ENCODE results near the gene TTI1.
"Not testable (repeated sequence)": the region's sequence is repeated elsewhere in the genome, so short reads cannot be mapped to it uniquely, and the experiment has no call there.

The TTI1 gene

DNA sequence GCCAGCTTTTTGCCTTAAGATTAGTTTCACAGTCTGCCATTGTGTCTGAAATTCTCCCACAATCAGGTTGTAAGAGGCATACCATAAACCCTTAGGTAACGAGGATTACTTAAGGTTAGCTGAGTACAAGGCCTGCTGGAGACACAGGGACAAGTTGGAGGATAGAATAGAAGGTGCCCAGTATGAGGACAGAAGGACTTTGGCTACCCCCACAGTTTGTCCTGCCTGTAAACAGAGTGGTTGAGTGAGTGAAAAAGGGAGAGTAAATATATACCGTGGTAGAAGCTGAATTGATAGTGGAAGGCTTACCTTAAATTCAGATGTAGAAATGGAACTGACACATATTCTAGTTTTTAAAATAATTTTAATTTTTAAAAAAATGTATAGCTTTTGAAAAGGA is 19.6 kb upstream of the TTI1 start:
- peak; percentile 49 for DNase-seq

DNA sequence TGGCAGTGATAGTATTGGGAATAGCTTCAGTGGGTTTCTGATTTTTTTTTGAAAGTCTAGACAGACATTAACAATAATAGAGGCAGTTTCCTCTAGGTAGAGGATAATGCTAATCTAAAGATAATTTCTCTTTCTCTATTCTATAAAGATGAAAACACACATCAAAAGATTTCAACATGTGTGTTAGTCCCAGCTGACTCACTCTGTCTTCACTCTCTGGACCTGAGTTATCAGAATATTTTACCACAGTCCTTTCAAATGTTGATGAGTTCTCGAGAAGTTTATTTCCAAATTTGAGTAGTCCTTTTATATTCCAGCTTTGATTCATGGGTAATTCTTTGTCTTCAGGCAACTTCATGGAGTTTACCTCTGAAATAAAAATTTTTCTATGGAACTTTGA is 17.4 kb upstream of the TTI1 start:
- DNase-seq: no peak

DNA sequence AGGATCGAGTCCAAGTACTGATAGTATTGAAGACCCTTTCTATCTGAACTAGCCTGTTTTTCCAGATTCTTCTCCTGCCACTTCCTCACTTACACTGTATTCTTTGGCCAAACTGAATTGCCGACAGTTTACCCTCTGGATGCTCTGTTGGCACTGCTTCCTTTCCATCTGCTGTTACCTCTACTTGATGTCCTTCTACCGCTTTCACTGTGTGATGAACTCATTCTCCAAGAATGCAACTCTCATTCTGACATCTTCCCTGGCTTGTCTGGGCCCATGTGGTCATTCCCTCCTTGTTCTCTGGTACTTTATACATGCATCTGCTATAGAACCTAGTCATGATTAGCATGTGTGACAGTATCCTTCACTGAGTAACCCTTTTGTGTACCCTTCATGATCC is 16.5 kb upstream of the TTI1 start:
- no peak for DNase-seq

DNA sequence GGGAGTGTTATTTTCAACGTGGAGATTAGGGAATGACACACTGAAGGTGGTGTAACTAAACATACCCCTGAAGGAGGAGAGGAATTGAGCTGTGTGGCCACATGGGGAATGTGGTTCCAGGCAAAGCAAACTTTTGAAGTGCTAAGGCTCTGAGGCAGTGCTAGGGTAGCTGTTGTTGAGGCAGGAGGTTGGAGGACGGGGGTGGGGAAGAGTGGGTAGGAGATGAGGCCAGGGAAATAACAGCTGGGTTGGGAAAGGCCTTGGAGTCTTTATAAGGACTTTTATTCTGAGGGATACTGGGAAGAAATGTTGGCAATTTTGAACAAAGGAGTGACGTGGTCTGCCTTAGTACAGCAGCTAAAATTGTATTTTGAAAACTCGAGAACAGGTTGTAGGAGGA is 13.3 kb upstream of the TTI1 start:
- DNase-seq: no peak

DNA sequence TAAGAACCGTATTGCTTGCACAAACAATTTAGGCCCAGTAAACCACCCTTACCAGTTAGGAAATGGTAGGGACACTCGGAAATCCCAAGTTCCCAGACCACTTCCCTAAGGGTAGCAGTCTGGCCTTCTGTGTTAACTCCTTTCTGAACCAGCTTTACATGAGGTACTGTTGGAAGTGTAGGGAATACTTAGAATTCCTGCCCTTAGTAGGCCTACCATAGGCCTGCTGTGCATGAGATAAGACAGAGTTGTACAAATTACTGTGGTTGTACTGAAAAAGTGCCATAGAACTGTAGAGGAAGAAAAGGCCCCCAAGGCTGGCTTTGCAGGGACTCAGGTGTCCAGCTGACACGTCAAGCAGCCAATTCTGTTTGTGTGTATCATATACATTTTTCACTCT is 11.4 kb upstream of the TTI1 start:
- no peak for DNase-seq

DNA sequence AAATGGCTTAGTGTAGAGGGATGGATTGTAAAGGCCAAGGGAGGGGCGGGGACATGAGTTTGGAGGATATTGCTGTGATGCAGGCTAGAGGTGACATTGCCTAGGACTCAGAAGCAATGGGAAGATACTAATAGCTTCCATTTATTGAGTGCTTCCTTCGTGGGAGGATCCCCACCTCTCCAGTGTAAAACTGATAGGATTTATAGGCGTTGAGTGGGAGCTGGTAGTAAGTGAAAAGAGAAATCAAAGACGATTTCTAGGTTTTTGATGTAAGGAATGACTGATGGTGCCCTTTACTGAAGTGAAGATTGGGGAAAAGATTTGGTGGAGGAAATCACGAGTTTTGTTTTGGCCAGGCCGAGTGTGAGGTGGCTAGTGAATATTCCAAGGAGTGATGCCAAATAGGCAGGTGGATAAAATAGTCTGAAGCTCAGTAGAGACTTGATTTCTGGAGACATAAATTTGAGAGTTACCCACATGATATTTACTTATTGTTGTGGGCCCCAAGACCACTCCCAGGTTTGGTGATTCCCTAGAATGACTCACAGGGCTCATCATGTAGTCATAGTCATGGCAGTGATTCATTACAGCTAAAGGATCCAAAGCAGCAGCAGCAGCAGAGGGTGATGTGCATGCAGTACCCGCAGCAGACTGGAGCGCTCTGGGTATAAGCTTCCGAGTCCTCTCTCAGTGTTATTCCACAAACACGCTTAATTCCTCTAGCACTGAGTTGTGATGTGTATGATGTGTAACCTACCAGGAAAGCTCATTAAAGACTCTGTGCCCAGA is 10.4 kb upstream of the TTI1 start:
- no peak for DNase-seq

DNA sequence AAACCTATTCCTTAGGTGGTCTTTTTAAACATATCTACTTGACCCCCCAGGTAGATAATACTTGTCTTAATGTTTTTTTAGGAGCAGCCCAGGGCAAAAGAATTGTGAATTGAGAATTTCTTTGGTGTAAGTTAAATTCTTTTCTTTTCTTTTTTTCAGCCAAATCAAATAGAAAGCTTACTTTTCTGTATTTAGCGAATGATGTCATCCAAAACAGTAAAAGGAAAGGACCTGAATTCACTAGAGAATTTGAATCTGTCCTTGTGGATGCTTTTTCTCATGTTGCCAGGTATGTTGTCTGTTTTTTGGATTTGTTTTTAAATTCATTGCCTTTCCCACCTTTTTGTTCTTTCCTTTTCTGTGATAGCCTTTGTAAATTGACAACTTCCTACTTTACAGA is 7.0 kb upstream of the TTI1 start:
- DNase-seq: no peak

DNA sequence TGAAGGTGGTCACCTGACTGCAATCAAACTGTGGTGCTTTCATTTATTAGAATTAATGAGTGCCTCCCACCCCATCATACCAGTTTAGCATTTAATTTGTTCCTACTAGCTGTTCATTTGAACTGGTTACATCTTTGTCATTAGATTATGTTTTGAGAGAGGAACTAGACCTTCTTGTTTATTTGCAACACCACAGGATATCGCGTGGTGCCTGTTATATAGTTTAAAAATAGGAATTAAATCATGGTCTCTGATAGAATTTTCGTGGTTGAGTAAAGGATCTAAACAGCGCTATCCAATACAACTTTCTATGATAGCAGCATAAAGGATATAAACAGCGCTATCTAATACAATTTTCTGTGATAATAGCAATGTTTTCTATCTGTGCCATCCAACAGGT is 3.1 kb upstream of the TTI1 start:
- DNase-seq: no peak

DNA sequence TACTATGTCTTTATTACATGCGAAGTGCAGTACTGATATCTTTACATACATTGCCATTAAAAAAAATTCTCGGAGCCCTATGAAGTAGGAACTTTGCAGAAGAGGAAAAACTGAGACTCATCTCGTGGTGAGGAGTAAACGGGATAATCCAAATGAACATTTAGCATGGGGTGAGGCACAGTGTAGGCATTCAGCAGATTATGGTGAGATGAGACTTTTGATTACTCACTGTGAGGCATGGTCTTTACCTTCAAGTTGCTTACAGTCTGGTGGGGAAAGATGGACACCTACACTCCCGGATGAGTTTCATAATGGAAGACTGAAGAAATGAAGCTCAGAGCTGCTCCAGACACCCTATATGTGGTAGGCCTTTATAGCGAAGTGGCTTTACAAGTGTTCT is 1.7 kb upstream of the TTI1 start:
- DNase-seq: peak; percentile 19

DNA sequence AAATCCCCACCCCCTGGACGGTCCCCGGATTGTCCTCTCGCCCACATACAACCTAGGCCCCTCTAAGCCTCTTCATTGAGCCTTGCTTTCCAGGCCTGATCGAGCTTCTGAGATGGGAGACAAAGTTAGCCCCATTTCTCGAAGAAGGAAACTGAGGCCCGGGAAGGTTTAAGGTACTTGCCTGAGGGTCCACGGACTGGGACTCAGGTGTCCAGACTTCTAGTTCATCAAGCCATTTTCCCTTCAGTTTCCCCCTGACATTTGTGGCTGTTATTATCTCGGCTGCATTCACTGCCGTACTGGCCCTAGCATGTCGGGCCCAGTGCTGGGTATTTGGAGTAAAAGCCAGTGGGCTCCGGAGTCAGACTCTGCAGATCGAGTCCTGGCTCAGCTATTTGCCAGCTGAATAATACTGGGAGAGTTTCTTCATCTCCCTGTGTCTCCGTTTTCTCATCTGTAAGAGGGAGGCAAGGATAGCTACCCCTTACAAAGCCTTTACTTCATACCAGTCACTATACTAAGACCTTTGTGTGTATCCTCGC is 923 bp upstream of the TTI1 start:
- peak; percentile 57 for DNase-seq

DNA sequence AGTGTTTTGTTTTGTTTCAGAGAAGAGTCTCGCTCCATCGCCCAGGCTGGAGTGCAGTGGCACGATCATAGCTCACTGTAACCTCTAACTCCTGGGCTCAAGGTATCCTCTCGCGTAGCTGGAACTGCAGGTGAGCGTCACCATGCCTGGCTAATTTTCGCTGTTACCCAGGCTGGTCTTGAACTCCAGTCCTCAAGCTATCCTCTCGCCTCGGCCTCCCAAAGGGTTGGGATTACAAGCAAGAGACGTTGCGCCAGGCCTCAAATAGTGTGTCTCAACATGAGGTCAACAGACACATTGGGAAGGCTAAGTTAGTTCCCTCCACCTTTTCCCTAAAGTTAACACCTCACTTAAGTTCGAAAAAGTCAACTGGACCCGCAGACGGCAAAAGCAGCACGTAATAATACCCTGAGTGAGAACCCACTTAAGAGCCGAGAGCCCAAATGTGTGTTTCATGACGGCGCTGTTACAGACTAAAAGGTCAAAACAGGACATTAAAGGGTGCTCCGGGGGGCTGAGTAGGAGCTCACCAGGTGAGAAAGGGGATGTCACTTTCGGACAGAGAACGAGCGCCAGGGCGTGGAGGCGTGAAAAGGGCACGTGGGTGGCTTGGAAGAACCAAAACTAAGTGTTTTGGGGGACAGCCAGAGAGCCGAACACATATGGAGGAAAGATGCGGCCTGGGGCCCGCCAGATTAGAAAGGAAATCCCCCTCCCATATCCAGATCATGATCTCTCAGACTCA is 499 bp downstream of the TTI1 start:
- DNase-seq: peak; percentile 42

DNA sequence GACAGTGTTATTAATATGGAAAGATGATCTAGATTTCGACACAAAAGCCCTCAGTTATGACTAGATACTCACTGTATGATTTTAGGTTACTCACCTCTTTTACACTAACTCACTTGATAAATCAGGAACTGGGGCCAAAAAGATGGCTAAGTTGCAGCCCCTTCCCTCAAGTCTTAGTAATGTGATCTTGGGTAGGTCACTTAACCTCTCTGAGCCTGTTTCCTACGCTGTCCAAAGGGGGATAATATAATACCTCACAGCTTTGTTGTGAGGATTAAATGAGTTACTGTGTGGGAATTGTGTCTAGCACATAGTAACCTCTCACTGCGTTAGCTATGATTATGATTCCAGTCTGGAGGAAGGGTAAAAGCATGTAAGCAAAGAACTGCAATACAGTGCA is 1.3 kb downstream of the TTI1 start:
- DNase-seq: no peak

DNA sequence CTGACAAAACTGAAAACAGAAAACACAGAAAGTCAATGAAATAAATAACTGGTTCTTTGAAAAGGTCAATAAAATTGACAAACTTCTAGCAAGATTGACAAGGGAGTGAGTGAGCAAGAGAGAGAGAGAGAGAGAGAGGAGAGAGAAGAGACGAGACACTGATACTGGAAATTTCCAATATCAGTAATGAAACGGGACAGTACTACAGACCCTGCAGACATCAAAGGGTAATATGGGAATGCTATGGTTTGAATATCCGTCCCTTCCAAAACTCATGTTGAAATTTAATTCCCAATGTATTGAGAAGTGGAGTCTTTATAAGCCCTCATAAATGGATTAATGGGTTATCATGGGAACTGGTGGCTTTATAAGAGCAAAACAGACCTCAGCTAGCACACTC is 3.8 kb downstream of the TTI1 start:
- peak; percentile 15 for DNase-seq

DNA sequence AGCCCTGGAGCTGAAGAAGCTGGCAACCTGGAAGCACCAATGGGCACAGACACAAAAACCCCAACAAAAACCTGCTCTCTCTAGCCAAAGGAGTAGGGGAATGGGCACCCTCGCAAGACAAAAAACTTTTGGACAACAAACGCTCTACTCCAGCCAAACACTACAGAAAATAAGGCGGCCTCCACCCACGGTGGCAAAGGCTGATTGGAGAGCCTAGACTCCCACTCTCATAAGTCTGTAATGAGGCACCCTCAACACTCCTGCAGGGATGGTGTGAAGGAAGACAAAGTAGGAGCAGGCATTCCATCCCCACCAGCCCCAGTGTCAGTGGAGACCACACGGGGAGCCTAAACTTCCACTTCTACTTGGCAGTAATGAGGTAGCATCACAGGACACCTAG is 8.8 kb downstream of the TTI1 start:
- DNase-seq: no peak

DNA sequence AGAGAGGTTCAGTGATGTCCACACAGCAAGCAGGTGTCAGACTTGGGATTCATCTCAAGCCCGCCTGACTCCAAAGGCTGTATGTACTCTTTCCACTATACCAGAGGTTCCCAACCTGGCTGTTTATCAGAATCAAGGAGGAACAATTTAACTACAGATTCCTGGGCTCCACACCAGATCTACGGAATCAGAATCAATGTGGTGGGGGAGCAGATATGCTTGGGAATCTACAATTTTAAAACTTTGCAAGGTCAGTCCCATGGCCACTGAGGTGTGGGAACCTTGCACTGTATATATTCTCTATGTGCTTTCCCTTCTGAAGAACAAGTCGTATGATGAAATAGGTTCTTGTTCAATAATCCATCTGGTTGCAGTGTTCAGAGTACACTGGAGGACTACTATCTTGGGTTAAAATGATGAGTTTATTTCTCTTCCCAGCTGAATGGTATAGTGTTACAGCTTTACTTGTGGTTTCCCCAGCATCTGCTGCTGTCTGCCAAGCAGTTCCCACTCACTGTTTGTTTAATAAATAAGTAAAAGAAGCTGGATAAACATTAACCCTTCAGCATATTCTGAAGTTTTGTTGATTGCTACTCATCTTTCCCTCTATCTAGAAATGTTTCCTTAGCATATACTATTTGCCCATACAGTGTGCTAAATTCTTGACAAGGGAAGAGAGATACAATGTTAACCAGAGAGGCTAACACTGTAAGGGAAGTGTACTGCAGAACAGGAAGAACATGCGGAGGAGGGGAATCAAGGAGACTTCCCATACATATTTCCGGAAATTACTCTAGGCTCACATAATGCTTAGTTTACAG is 9.9 kb downstream of the TTI1 start:
- no peak for DNase-seq

DNA sequence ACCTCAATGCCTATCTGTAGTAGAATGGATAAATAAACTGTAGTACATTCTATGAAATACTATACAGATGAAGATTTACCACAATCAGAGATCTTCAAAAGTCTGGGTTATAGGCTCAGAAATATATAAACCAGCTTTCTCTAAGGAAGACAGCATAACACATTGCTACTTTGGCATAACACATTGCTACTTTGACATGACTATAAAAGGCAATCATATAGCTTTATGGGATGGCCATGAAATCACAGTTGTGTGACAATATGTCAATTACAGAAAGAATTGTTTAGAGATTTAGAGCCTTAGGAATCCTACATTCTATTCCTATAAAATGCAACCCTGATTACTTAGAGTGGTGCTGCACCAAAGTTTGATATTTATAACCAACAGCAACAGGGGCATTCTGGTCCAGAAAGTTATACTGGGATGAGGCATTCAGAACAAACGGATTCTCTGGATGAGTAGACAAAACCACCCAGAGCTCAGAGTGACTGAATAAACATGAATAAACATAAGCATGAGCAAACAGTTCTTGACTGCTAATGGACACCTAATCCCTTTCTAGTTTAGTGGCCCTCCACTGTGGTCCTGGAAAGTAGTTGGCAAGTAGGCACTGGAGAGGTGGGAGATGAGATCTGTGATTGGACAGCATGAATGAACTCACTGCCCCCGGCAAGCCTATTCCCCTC is 12.0 kb downstream of the TTI1 start:
- DNase-seq: no peak

DNA sequence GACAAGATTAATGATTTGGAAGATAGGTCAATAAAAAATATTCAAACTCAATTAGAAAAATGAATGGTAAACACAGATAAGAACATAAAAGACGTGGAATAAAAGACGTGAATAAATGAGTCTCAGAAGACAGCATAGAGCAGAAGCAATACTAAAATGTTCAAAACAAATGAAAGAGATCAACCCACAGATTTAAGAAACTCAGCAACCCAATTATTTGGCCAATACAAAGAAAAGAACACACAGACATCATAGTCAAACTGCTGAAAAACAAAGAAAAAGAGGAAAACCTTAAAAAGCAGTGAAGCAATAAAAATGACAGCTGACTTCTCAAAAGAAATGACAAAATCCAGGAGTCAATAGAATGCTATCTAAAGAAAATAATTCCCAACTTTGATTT is 14.9 kb downstream of the TTI1 start:
- no peak for DNase-seq

DNA sequence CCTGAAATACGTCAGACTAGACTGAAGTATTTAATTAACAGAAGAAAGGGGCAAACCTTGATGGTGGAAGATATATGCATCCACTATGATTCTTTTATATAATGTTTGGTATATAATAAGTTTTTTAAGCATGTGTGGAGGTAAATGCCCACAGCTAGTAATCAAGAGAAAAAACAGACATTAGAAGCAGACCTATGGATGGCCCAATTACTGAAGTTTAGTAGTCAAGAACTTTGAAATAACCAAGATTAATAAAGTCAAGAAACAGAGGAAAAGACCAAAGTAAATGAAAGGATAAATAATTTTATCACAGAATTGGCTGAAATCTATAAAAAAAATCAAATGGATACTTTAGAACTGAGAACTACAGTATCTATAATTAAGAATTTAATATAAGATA is 15.3 kb downstream of the TTI1 start:
- DNase-seq: no peak

DNA sequence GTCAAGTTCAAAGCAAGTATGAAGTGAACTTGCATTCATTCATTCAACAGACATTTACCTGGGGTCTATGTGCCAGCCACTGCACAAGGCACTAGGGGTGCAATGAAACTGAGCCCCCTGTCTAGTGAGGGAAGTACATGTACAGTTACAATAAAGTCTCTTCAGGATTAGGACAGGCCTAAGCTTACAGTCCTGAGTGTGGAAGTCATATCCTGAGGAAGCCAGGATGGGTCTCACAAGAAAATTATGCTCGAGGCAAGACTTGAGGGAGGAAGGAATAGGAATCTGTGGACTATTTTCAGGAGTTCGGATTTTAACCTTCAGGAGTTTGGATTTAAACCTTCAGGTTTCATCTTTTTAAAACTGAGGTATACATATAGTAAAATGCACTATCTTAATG is 19.4 kb downstream of the TTI1 start:
- DNase-seq: peak; percentile 37

DNA sequence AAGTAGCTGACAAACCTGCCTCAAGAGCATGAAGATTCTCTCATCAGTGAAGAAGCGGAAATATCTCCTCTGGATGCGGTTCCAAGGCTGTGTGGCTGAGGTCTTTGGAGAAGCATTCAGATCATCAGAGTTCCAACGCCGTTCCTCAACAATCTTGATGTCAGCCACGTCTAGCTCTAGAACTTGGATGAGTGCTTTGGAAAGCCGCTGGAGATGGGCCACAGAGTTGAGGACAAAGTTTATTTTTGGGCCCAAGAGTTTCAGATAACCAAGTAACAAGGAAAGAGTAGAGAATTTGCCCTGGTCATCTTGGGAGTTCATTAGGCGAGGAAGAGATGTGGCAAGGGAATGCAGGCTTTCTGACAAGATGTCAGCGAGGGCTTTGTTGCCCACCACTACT is 20.9 kb downstream of the TTI1 start:
- DNase-seq: no peak

DNA sequence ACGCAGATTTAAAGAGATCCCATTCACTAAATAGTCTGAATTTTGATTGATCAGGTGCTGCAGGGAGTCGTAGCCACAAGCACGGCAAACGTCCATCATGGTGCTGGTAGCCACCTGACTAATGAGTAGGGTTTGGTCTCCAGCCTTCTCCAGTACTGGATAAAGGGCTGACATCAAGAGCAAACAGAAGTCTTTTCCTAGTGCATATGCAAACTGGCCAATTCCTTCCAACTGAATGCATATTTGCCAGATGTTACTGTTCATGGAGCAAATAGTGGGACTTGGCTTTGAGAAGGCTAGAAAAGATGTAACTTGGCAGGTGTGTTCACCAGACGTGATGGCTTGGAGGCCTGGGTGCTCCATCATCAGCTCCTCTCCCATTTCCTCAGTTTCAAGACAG is 21.6 kb downstream of the TTI1 start:
- DNase-seq: no peak

DNA sequence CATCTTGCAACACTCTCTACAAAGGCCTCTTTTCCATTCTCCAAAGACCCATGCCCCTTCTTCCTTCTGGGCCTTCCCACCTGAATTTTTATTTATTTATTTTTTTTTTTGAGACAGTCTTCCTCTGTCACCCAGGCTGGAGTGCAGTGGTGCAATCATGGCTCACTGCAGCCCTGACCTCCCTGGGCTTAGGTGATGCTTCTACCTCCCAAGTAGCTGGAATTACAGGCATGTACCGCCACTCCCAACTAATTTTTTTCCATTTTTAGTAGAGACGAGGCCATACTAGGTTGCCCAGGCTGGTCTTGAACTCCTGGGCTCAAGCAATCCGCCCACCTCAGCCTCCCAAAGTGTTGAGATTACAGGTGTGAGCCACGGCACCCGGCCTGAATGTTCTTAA is 23.8 kb downstream of the TTI1 start:
- not testable (repeated sequence) for DNase-seq

Data from NCI-H82 (cell line).